IMR-90 (cell line): ENCODE measurements around the gene EXPH5. TPM values are rescaled to one million over a fixed set of nuclear protein-coding genes. Genes with fewer than 3 reads are reported as not detected.

ENCODE experiments used
- ATAC-seq: fragments of 200-7000 bp; cut with Tn5 transposase; 2 replicates; pipeline ENCODE4 v1.9.1; 2020; ENCODE audit warnings: low read depth, mild to moderate bottlenecking, moderate library complexity
- BruUV-seq: library from RNA; stranded (reverse); fragments of 400-500 nt; replicated peaks from 2 replicates; lab custom pipeline; 2021; lab: Mats Ljungman, UMichigan
- CTCF ChIA-PET: fragments of 300-600 bp; formaldehyde crosslinking; extraction: SDS; loops from one replicate; lab custom pipeline; 2021; ENCODE audit warnings: antibody characterized with exemption; lab: Yijun Ruan, JAX
- POLR2A ChIA-PET: fragments of 300-600 bp; sonication (Branson Sonifier 250); formaldehyde crosslinking; loops from one replicate; lab custom pipeline; 2022; ENCODE audit warnings: antibody characterized with exemption; ENCODE audit not compliant: unreplicated experiment; lab: Charles Lee
- DNase-seq: peaks from one replicate; pipeline ENCODE4 v3.0.0; 2013
- H2AFZ ChIP-seq: replicated peaks from 2 replicates; pipeline ENCODE3; 2013; ENCODE audit warnings: low read length, mild to moderate bottlenecking; ENCODE audit not compliant: poor library complexity
- H2AK5ac ChIP-seq: 2 replicates; pipeline ENCODE4 v1.6.1; 2013; ENCODE audit warnings: low read depth, low read length, inconsistent platforms
- H2AK9ac ChIP-seq: replicated peaks from 2 replicates; pipeline ENCODE3; 2013; ENCODE audit warnings: mild to moderate bottlenecking, low read depth, low read length, moderate library complexity; ENCODE audit not compliant: poor library complexity
- H2BK120ac ChIP-seq: 2 replicates; pipeline ENCODE4 v1.6.1; 2013; ENCODE audit warnings: low read depth, low read length, inconsistent platforms
- H2BK15ac ChIP-seq: 3 replicates; pipeline ENCODE4 v1.6.1; 2013; ENCODE audit warnings: low read depth, low read length, inconsistent platforms
- H2BK20ac ChIP-seq: 2 replicates; pipeline ENCODE4 v1.6.1; 2013; ENCODE audit warnings: low read depth, mild to moderate bottlenecking, inconsistent platforms, low read length, moderate library complexity
- H2BK5ac ChIP-seq: 2 replicates; pipeline ENCODE4 v1.6.1; 2013; ENCODE audit warnings: mild to moderate bottlenecking, low read depth, low read length, inconsistent platforms; ENCODE audit not compliant: poor library complexity, severe bottlenecking
- H3K14ac ChIP-seq: replicated peaks from 2 replicates; pipeline ENCODE4 v1.6.1; 2013; ENCODE audit warnings: low read depth, low read length, inconsistent platforms
- H3K18ac ChIP-seq: 2 replicates; pipeline ENCODE4 v1.6.1; 2013; ENCODE audit warnings: low read depth, low read length, control low read depth
- H3K23ac ChIP-seq: 2 replicates; pipeline ENCODE4 v1.6.1; 2013; ENCODE audit warnings: low read depth, low read length, inconsistent platforms
- H3K27ac ChIP-seq: 2 replicates; pipeline ENCODE4 v1.5.1; 2013; ENCODE audit warnings: mild to moderate bottlenecking, control low read depth, low read length; ENCODE audit not compliant: insufficient read depth
- H3K27me3 ChIP-seq: 2 replicates; pipeline ENCODE4 v1.6.1; 2013; ENCODE audit warnings: low read length; ENCODE audit not compliant: control insufficient read depth, insufficient read depth
- H3K36me3 ChIP-seq: 2 replicates; pipeline ENCODE4 v1.6.1; 2013; ENCODE audit warnings: low read length, mixed read lengths; ENCODE audit not compliant: control insufficient read depth, insufficient read depth
- H3K4ac ChIP-seq: 2 replicates; pipeline ENCODE4 v1.6.1; 2013; ENCODE audit warnings: low read depth, low read length, inconsistent platforms
- H3K4me1 ChIP-seq: 2 replicates; pipeline ENCODE4 v1.6.1; 2013; ENCODE audit warnings: low read length, mixed read lengths; ENCODE audit not compliant: control insufficient read depth, insufficient read depth
- H3K4me2 ChIP-seq: 2 replicates; pipeline ENCODE4 v1.6.1; 2013; ENCODE audit warnings: low read depth, mild to moderate bottlenecking, control low read depth, low read length, moderate library complexity
- H3K4me3 ChIP-seq: 2 replicates; pipeline ENCODE4 v1.5.1; 2013; ENCODE audit warnings: low read depth, mild to moderate bottlenecking, control low read depth, low read length, moderate library complexity; ENCODE audit not compliant: insufficient read depth
- H3K56ac ChIP-seq: 2 replicates; pipeline ENCODE4 v1.6.1; 2013; ENCODE audit warnings: low read length, inconsistent platforms; ENCODE audit not compliant: insufficient read depth; ENCODE audit errors: extremely low read depth
- H3K79me1 ChIP-seq, 2 experiments: 2 replicates each; pipeline ENCODE4 v1.6.1; 2013; ENCODE audit warnings: low read length in 2 of 2, inconsistent platforms in 1 of 2, low read depth in 1 of 2
- H3K9ac ChIP-seq: 2 replicates; pipeline ENCODE4 v1.6.1; 2013; ENCODE audit warnings: low read depth, low read length, control low read depth
- H3K9me1 ChIP-seq: 2 replicates; pipeline ENCODE4 v1.6.1; 2013; ENCODE audit warnings: low read length, inconsistent platforms; ENCODE audit not compliant: insufficient read depth
- H3K9me3 ChIP-seq: 2 replicates; pipeline ENCODE4 v1.6.1; 2013; ENCODE audit warnings: low read length; ENCODE audit not compliant: control insufficient read depth, insufficient read depth
- H4K20me1 ChIP-seq: 2 replicates; pipeline ENCODE4 v1.6.1; 2013; ENCODE audit warnings: low read length, inconsistent platforms; ENCODE audit not compliant: insufficient read depth
- H4K5ac ChIP-seq: 2 replicates; pipeline ENCODE4 v1.6.1; 2013; ENCODE audit warnings: mild to moderate bottlenecking, low read depth, low read length, control low read depth
- H4K8ac ChIP-seq, 2 experiments: 2 replicates each; pipeline ENCODE4 v1.6.1; 2013; ENCODE audit warnings: low read depth in 2 of 2, low read length in 2 of 2, control low read depth in 1 of 2, inconsistent platforms in 1 of 2
- H4K91ac ChIP-seq: 2 replicates; pipeline ENCODE4 v1.6.1; 2013; ENCODE audit warnings: low read depth, low read length, inconsistent platforms; ENCODE audit not compliant: insufficient read depth
- BHLHE40 ChIP-seq: fragments of 150-350 bp; IDR thresholded peaks from 2 replicates; pipeline ENCODE4 v1.6.1; 2016; ENCODE audit warnings: mild to moderate bottlenecking, low read depth, low read length
- CEBPB ChIP-seq: IDR thresholded peaks from 2 replicates; pipeline ENCODE4 v1.6.1; 2012; ENCODE audit warnings: low read depth, low read length, improper control_type of control experiment
- CHD1 ChIP-seq: IDR thresholded peaks from 2 replicates; pipeline ENCODE4 v1.6.1; 2012; ENCODE audit warnings: low read depth, low read length, improper control_type of control experiment
- CTCF ChIP-seq: conservative IDR thresholded peaks from 2 replicates; pipeline ENCODE4 v1.5.1; 2012; ENCODE audit warnings: mild to moderate bottlenecking, low read depth, low read length, improper control_type of control experiment
- ELK1 ChIP-seq: fragments of 150-350 bp; IDR thresholded peaks from 2 replicates; pipeline ENCODE4 v1.6.1; 2016; ENCODE audit warnings: low read depth, mild to moderate bottlenecking, low read length, moderate library complexity, borderline replicate concordance
- MAZ ChIP-seq: IDR thresholded peaks from 2 replicates; pipeline ENCODE4 v1.6.1; 2012; ENCODE audit warnings: low read depth, mild to moderate bottlenecking, low read length, improper control_type of control experiment, moderate library complexity, borderline replicate concordance
- NFE2L2 ChIP-seq: fragments of 150-350 bp; IDR thresholded peaks from 2 replicates; pipeline ENCODE4 v1.6.1; 2016; ENCODE audit warnings: low read depth, mild to moderate bottlenecking, low read length
- POLR2A ChIP-seq: IDR thresholded peaks from 2 replicates; pipeline ENCODE4 v1.6.1; 2012; ENCODE audit warnings: mild to moderate bottlenecking, low read depth, low read length
- SMC3 ChIP-seq: fragments of 150-350 bp; IDR thresholded peaks from 2 replicates; pipeline ENCODE4 v1.6.1; 2016; ENCODE audit warnings: low read depth, mild to moderate bottlenecking, antibody characterized with exemption, low read length, moderate library complexity
- USF2 ChIP-seq: fragments of 150-350 bp; IDR thresholded peaks from 2 replicates; pipeline ENCODE4 v1.6.1; 2017; ENCODE audit warnings: mild to moderate bottlenecking, antibody characterized with exemption, low read length, low read depth
- WGBS, 2 experiments: methylation state at CpG; one replicate each; pipeline versions ENCODE4 v1.1.5 to v1.1.7; 2013; ENCODE audit warnings: missing lambda C conversion rate in 2 of 2; ENCODE audit not compliant: insufficient read length in 1 of 2; ENCODE audit errors: extremely low coverage in 2 of 2; 5-methylcytosine and 5-hydroxymethylcytosine counted together
- dilution Hi-C: fragments of 300-500 bp; cut with HindIII; formaldehyde crosslinking; loops from one replicate; pipeline ENCODE4 v1.14.3; 2018; ENCODE audit warnings: low sequenced_read_pairs; ENCODE audit not compliant: unreplicated experiment
- in situ Hi-C: fragments of 300-500 bp; cut with MboI; formaldehyde crosslinking; loops from 3 replicates; pipeline ENCODE4 v1.14.3; 2019; ENCODE audit warnings: low sequenced_read_pairs, inconsistent platforms, mixed read lengths
- intact Hi-C: fragments of 100-400 bp; cut with micrococcal nuclease; formaldehyde crosslinking; loops from 2 replicates; pipeline ENCODE4 v1.10.0; 2022
- polyA plus RNA-seq, 3 experiments: library from polyadenylated mRNA; depleted of rRNA; stranded (reverse); fragments of >200 nt; gene quantifications; 2 replicates each; pipeline ENCODE4 v1.2.3, GENCODE V29; 2012; ENCODE audit warnings: low replicate concordance in 1 of 3
- total RNA-seq: library from RNA; depleted of rRNA; stranded (reverse); fragments of >200 nt; gene quantifications from 2 replicates; pipeline ENCODE4 v1.2.3, GENCODE V29; 2012

Gene EXPH5
- total and polyA plus RNA-seq, 2 of the 4 experiments (the other 2 are of a cell fraction), result 0.05 to 0.72 TPM

GRCh38 chr11:108562746-108563581 is 30.6 kb downstream of the EXPH5 start (continued):
- TF ChIP-seq NFE2L2, result no peak
- TF ChIP-seq BHLHE40, result no peak

GRCh38 chr11:108561535-108561991 is 32.0 kb downstream of the EXPH5 start:
- no peaks in the 10 kb centered on the region for H3K36me3 ChIP-seq
- no peak overlapping the region for H3K4me3 ChIP-seq
- no peaks in the 10 kb centered on the region for H3K27me3 ChIP-seq
- no peak overlapping the region for H2AK9ac ChIP-seq
- dilution Hi-C loops, result no loop called here
- peak overlapping the region; percentile 32; the same call in 1 of the 2 replicates for H3K56ac ChIP-seq
- no TSS peak for BruUV-seq
- H3K4me2 ChIP-seq, result no peak overlapping the region; the same call in 1 of the 2 replicates
- 100% methylated on average over 1 of the region's 3 CpGs; no CpG with 5 or more reads in 1 of the 2 experiments for WGBS, 2 experiments
- H2BK15ac ChIP-seq, result peak overlapping the region; percentile 42; the same call in 2 of the 3 replicates
- H3K4ac ChIP-seq, result peak overlapping the region; percentile 61
- no peak overlapping the region for H3K9ac ChIP-seq
- H4K8ac ChIP-seq, result peak overlapping the region; percentile 49 to 56; a peak in 3 of 4 replicates
- H4K20me1 ChIP-seq, result no peaks in the 10 kb centered on the region
- peak overlapping the region; percentile 46; the same call in 1 of the 2 replicates for H4K5ac ChIP-seq
- POLR2A ChIA-PET, result interaction anchor here (0.7 kb wide), 1 partner anchor 11 kb away, joined by 3 read pairs; no protein-coding TSS in a partner anchor
- H3K4me1 ChIP-seq, result peaks cover 12% of the 10 kb centered on the region
- intact Hi-C loops, result no loop called here
- peak overlapping the region; percentile 58 for H3K14ac ChIP-seq
- peak overlapping the region; percentile 37; the same call in 1 of the 2 replicates for H2AK5ac ChIP-seq
- DNase-seq (peak; percentile 31), ATAC-seq (peak; percentile 69)
- no peaks in the 10 kb centered on the region for H3K9me3 ChIP-seq
- H2BK20ac ChIP-seq, result peak overlapping the region; percentile 96
- H2BK5ac ChIP-seq, result peak overlapping the region; percentile 92
- peak overlapping the region; percentile 86 for H3K23ac ChIP-seq
- CTCF ChIA-PET, result interaction anchor here (0.6 kb wide), 1 partner anchor 76 kb away, joined by 3 read pairs; no protein-coding TSS in a partner anchor
- peak overlapping the region; percentile 91 for H2BK120ac ChIP-seq
- no peaks in the 10 kb centered on the region for H3K79me1 ChIP-seq
- H3K18ac ChIP-seq, result peak overlapping the region; percentile 21
- peaks cover 6% of the 10 kb centered on the region for H3K9me1 ChIP-seq
- in situ Hi-C loops, result no loop called here
- H4K91ac ChIP-seq, result peak overlapping the region; percentile 81
- H3K27ac ChIP-seq, result peak overlapping the region; percentile 72; the same call in 1 of the 2 replicates
- peak overlapping the region; percentile 38 for H2AFZ ChIP-seq
- no peak for TF ChIP-seq POLR2A
- no peak for TF ChIP-seq MAZ
- TF ChIP-seq NFE2L2, result no peak
- no peak for TF ChIP-seq USF2
- TF ChIP-seq CTCF, result no peak
- no peak for TF ChIP-seq CEBPB
- TF ChIP-seq BHLHE40, result no peak
- no peak for TF ChIP-seq ELK1
- TF ChIP-seq CHD1, result no peak
- TF ChIP-seq SMC3, result no peak
